Activated T-helper 9 cell treated with anti-CD3 and anti-CD28 coated beads, Interleukin-2, amount 50 U/mL, for 16 hours (primary cell): ENCODE measurements around the gene STEAP4.

Source experiments
- DNase-seq: peaks from one replicate; pipeline ENCODE4 v3.0.0-alpha.2; 2020; ENCODE audit warnings: low read depth

The STEAP4 gene

GRCh38 chr7:88306590-88307048 lies at the start of gene STEAP4:
Gene STEAP4 (minus strand): TSS chr7:88306894. CDS start chr7:88284269, 22,625 bp downstream.
- DNase-seq = no peak

GRCh38 chr7:88355011-88355410 lies 48.3 kb upstream of the STEAP4 start:
- DNase-seq = no peak

- DNase-seq = no peak
Observed at GRCh38 chr7:88350118-88350517, 43.4 kb upstream of the STEAP4 start.

GRCh38 chr7:88347517-88347916 lies 40.8 kb upstream of the STEAP4 start:
- DNase-seq = no peak

- DNase-seq = no peak
Observed at GRCh38 chr7:88347090-88347489, 40.4 kb upstream of the STEAP4 start.

GRCh38 chr7:88346357-88346756 lies 39.7 kb upstream of the STEAP4 start:
- DNase-seq = no peak

GRCh38 chr7:88344956-88345832 lies 38.5 kb upstream of the STEAP4 start:
- no peak for DNase-seq

GRCh38 chr7:88344271-88344670 lies 37.6 kb upstream of the STEAP4 start:
- DNase-seq = no peak

DNA sequence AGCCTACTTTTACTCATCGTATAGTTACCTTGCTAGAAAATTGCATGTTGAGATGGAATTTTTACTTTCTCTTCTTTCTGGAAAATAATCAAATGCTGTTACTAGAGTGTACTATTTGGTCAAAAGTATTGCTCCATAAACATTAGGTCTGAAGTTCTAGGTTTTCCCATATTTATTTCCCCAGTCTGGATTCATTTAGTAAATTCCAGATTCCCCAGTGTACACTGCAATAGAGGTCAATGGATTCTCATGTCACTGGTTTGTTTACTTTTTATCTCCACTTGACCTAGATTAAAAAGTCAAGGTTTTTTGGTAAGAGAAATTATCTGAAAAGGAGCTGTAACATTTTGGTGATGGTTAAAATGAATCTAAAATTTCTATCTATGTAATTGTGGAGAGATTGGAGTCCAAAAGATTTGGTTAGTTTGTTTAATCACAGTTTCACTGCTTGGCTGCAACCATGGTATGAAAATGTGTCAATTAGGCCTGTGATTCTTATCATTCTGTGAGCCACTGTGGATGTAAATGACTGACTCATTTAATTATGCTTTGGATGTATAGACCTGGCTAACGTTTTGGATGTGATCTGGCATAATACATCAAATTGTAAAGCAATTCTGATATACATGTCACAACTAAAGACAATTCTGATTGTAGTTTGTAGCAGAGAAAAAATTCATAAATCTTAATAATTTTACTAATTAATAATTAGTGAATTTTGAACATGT lies 32.7 kb upstream of the STEAP4 start:
- DNase-seq = no peak

DNA sequence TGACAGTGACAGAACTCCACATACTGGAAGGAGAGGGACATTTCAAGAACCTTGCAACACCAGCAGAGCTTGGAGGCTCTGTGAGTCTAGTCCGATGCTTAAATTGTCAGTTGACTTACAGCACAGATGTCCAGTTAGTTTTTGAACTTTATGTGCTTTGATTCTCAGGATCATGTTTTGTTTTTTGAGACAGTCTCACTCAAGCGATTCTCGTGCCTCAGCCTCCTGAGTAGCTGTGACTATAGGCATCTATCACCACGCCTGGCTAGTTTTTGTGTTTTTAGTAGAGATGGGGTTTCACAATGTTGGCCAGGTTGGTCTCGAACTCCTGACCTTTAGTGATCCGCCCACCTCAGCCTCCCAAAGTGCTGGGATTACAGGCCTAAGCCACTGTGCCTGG lies 31.8 kb upstream of the STEAP4 start:
- DNase-seq = no peak

- no peak for DNase-seq
Observed at GRCh38 chr7:88337572-88337971, 30.9 kb upstream of the STEAP4 start.

- DNase-seq = no peak
Observed at GRCh38 chr7:88331322-88331721, 24.6 kb upstream of the STEAP4 start.

- no peak for DNase-seq
Observed at GRCh38 chr7:88329532-88330463, 23.1 kb upstream of the STEAP4 start.

DNA sequence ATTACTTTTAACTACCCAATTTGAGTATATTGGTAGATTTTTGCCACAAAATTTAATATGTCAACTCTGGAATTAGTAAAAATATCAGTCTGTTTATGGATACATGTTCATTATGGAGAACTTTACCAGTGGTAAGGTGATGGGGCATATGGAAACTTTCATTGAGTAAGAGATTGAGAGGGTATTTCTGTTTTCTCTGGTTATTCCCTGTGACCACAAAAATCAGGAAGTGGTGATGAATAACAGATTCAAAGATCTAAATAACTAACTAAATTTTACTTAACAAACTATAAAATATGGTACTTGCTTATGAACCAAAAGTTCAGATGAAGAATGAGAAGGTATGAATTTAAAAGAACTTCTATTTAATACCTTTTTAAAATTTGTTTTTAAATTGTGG lies 22.1 kb upstream of the STEAP4 start:
- DNase-seq = no peak

- no peak for DNase-seq
Observed at GRCh38 chr7:88324699-88325098, 18.0 kb upstream of the STEAP4 start.

DNA sequence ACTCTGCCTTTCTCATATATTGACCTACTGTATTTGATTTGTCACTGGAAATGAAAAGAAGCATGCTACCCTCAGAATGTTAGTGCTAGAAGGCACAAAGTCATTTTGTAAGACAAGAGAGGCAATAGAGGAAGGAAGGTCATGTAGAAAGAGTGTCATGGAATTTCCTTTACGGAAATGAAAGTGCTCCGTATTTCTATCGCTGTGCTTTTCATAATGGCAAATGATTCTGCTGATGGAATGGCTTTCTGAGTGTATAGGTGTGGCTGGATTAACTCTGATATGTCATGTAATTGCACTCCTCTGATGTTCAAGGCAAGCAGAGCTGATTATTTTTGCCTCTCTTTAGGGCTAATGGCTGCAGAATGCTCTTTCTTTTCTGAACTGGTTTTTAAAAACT lies 15.5 kb upstream of the STEAP4 start:
- DNase-seq = no peak

DNA sequence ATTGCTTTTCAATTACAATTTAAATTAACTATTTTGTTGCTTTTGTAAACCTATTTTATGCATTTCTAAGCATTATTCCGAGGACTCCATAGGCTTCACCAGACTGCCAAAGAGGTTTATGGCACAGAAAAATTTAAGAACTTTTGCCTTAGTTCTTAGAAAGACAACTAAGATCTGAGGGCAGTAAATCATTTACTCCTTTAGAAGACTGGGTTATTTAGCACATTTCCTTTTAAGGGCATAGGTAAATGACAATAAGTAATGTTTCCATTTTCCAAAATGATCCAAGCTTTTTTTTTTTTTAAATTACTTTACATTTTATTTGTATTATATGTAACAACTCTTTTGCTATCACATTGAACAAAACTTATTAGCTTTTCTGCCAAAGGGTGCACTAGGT lies 15.0 kb upstream of the STEAP4 start:
- no peak for DNase-seq

- no peak for DNase-seq
Observed at GRCh38 chr7:88318196-88318595, 11.5 kb upstream of the STEAP4 start.

- no peak for DNase-seq
Observed at GRCh38 chr7:88317422-88317821, 10.7 kb upstream of the STEAP4 start.

DNA sequence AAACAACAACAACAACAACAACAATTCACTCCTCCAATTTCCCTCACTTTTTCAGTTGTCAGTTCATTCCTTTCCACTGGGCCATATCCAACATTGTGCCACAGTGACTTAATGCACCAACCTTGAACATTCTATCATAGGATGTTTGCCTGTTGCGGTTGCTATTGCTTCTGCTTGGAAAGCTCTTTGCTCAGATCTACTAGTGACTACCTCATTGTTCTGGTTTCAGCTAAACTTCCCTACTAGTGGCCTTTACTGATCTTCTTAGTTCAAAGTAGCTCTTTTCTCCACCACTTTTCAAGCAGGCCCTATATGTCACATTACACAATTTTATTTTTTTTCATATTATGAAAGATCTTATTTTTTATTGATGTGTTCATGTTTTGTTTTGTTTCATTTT lies 9.8 kb upstream of the STEAP4 start:
- DNase-seq = no peak

DNA sequence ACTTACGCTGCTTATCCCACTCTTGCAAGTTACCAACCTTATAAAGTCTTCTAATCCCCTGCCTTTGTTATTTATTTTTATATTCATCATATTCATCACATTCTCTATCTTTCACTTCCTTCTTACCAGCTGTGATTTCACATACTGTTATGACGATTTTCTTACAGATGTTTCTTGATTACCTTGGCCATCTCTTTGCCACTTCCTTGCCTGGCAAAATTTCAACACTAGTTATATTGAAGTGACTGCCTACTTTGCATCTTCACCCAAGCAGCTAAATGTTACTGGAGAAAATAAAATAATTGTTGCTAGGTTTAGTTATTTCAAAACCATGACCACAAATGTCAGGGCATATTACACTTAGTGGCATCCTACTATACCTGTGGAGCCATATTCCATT lies 8.8 kb upstream of the STEAP4 start:
- no peak for DNase-seq

- DNase-seq = no peak
Observed at GRCh38 chr7:88314061-88314491, 7.4 kb upstream of the STEAP4 start.
